ENCODE measurements around the gene BAD.

BAD gene

DNA sequence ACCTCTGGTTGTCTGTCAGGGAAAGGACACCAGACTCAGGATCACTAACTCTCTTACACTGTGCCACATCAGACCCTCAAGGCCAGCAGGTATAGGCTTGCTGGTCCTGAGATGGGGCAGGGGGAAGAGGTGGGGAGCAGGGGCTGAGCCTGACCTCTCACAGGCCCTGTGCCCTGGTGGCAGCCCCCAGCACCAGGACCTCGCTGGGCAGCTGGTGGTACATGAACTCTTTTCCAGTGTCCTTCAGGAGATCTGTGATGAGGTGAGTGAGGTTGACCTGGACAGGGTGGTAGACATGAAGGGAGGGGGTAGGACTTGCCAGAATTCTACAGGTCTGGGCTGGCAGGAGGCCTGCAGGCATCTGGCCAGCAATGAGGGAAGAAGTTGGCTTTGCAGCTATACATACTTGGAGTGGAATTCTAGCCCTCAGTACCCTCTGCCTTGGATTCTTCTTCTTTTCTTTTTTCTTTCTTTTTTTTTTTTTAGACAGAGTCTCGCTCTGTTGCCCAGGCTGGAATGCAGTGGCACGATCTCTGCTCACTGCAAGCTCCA lies 57.0 kb downstream of the BAD start:
- no peak for DNase-seq

DNA sequence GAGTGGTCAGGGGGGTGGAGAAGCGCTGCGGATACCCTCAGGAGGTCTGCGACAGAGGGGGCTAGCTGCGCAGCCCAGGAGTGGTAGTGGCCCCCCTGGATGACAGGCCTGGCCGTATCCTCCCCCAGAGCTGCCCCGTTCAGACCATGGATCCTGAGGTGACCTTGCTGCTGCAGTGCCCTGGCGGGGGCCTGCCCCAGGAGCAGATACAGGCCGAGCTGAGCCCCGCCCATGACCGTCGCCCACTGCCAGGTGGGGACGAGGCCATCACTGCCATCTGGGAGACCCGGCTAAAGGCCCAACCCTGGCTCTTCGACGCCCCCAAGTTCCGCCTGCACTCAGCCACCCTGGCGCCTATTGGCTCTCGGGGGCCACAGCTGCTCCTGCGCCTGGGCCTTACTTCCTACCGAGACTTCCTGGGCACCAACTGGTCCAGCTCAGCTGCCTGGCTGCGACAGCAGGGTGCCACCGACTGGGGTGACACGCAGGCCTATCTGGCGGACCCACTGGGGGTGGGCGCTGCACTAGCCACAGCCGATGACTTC lies 57.9 kb downstream of the BAD start:
- DNase-seq, result peak; percentile 81

DNA sequence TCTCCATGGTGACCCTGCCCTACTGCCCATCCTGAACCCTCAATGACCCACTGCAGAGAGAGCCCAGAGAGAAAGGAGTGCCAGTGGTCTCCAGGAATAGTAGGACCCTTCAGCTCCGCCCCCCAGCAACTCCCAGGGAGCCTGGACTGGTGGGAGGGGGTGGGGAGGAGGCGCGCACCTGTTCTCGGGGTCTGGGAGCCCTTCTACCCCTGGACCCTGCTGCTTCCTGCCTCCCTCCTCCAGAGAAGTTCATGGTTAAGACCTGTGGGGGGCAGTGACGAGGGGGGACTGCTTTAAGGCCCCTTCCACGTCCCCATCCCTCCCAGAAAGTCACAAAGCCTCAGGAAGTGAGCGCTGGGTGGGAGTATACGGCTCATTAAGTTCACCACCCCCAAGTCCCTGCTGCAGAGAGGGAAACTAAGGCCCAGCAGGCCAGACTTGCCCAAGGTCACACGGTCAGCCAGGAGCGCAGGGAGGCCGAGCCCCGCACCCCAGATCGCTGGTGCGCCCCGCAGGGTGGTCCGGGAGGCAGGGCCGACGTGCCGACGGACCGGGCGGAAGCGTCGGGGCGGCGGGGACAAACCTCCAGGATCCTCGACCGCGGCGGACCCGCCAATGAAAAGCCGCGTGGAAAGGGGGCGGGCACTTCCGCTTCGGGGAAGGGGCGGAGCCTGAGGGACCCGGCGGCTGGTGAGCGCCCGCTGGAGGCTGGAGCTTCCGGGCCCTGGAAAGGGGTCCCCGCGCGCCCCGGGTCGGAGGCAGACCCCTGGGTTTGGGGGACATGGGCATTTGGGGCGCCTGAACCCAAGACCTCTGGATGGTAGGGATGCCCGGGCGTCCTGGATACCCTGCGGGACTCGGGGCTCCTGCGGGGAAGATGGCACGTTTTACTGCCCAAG lies 58.6 kb downstream of the BAD start, which contains the start of the genes NUDT22 and TRPT1:
TSS of gene NUDT22 (plus strand) at position 667 of the 899 bp plus-strand sequence. CDS start 379 bp downstream, outside the sequence.
TSS of gene TRPT1 (minus strand) at position 579 of the 899 bp plus-strand sequence. CDS start at position 253, 326 bp downstream.
- DNase-seq, result peak; percentile 96

DNA sequence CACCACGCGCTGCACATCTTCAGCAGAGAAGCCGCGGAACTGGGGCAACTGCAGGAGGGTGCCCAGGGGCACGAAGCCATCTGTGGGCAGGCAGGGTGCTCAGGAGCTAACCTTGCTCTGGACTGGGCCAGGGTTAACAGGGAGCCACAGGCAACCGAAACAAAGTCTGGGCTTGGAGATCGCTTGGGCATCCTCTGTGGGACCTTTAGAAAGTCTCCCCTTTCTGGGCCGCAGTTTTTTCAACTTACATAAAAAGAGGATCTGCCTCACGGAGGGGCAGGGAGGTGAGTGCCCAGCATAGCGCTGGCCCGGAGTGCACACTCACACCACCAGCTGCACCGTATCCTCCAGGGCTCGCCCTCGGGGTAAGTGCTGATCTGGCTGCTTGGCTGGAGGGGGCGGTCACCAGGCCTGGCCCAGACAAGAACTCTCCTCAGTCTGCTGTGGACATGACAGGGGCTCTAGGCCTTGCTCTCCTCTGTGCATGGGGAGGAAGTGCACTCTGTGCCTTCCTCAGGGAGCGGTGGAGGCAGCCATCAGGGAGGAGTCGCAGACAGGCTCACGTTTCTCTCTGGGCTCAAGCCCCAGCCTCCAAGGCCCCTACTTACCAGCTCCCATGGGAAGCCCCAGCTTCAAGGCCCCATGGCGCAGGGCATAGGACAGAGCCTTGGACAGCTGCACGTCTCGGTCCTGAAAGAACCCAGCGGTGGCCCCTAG lies 59.4 kb downstream of the BAD start:
- peak; percentile 56 for DNase-seq

DNA sequence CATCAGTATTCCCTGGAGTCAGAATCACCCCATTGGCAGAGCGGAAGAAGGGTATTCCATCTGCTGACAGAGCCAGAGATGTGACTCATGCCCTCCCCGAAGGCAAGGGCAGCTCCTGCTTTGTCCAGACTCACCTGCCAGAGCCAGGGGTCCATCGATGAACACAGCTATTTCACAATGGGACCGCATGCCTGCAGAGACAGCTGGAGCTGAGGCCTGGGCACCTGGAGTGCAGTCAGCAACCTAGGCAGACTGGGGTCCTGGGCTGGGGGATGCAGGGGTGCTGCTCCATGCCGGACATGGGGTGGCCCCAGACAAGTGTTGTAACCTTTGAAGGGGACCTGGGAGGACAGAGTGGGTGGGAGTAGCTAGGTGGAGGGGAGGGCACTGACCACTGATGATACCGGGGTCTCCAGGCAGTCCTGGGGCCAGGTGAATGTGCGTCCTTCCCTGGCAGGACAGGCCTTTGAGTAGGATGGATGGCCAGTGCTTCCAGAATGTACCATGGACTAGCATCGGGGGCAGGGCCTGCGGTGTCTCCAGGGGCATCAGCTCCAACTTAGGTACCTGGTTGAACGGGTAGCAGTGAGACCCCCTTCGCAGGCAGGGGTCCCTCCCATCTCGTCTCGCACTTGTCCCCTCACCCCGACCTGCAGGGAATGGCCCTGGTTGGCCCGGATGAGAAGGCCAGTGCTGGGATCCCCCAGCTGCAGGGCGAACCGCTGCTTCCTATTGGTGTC lies 60.1 kb downstream of the BAD start:
- DNase-seq, result no peak

DNA sequence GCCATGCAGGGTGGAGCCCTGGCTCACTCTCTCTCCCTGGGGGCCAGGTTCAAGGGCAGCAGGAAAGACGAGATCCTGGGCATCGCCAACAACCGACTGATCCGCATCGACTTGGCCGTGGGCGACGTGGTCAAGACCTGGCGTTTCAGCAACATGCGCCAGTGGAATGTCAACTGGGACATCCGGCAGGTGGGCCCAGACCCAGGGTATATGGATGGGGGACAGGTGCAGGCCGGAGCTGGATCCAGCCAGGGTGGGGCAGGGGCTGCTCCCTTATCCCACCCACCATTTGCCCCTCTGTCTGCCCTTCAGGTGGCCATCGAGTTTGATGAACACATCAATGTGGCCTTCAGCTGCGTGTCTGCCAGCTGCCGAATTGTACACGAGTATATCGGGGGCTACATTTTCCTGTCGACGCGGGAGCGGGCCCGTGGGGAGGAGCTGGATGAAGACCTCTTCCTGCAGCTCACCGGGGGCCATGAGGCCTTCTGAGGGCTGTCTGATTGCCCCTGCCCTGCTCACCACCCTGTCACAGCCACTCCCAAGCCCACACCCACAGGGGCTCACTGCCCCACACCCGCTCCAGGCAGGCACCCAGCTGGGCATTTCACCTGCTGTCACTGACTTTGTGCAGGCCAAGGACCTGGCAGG lies 61.3 kb downstream of the BAD start:
- DNase-seq, result no peak

DNA sequence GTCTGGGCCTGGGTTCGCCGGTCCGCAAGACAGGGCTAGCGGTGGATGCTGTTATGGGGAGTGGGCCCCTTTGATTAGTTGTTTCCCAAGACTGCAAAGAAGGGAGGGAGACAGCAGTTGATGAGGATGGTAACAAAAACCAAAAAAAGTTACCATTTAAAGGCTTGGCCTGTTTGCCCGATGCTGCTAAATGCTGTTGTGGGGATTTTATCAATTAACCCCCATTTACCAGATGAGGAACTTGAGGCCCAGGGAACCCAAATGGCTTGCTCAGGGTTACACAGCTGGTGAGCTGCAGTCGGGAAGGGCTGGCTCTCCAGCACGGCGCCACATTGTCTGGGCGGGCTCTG lies 61.8 kb downstream of the BAD start:
- DNase-seq, result no peak

DNA sequence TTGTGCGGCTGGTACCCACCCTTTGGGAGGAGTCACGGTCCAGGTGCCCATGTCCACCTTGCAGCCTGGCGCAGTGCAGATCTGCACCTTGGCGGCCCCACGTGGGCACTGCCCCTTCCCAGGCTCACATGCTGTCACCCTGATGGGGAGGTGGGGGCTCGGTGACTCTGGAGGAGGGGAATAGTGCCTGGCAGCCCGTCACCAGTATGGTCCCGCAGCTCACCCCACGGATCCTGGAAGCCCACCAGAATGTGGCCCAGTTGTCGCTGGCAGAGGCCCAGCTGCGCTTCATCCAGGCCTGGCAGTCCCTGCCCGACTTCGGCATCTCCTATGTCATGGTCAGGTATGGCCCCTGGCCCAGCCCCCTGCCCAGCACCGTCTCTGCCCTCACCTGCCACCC lies 63.7 kb downstream of the BAD start:
- DNase-seq, result no peak

DNA sequence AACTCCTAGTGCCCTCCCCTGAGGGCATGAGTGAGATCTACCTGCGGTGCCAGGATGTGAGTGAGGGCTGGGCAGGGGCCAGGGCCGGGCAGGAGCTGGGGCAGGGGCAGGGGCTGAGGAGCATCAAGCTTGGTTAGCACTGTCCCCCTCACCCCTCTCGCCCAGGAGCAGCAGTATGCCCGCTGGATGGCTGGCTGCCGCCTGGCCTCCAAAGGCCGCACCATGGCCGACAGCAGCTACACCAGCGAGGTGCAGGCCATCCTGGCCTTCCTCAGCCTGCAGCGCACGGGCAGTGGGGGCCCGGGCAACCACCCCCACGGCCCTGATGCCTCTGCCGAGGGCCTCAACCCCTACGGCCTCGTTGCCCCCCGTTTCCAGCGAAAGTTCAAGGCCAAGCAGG lies 64.2 kb downstream of the BAD start:
- no peak for DNase-seq
